Uterus (tissue), 2 donors: Measurements from ENCODE around the gene KCNT2.

Experiments
- CTCF ChIP-seq, 4 experiments: fragments of 200-600 bp in 2 of 4; fragments of 450-650 bp in 2 of 4; sonication (generic) in 2 of 4; IDR thresholded peaks; one replicate each; pipeline ENCODE4 v1.5.1; 2016 to 2019; ENCODE audit warnings: antibody characterized with exemption in 4 of 4, mild to moderate bottlenecking in 2 of 4, moderate library complexity in 1 of 4
- POLR2A ChIP-seq, 2 donors: fragments of 450-650 bp; IDR thresholded peaks; one replicate each; pipeline ENCODE4 v1.6.1; 2016; ENCODE audit warnings: antibody characterized with exemption in 2 of 2, mild to moderate bottlenecking in 1 of 2, moderate library complexity in 1 of 2

GRCh38 chr1:196623079-196623478 is 14.8 kb upstream of the KCNT2 start:
- no peak for TF ChIP-seq CTCF (IDR thresholded peaks at IDR 0.05)
- no peak for TF ChIP-seq POLR2A (IDR thresholded peaks at IDR 0.05)
